ENCODE data around the gene OR2G3. TPM values are rescaled to one million over a fixed set of nuclear protein-coding genes. Genes with fewer than 3 reads are reported as not detected.

OR2G3 gene
- total RNA-seq, 1 donor, result not detected

GRCh38 chr1:247639381-247639981, 34.1 kb downstream of the OR2G3 start:
- peak; percentile 10 for DNase-seq (ENCODE audit: low read depth)
- TF ChIP-seq CTCF (IDR thresholded peaks at IDR 0.05; ENCODE audit: insufficient read depth, low read depth, low read length), result no peak
- H3K4me3 ChIP-seq (ENCODE audit: low read depth, low read length), result peak overlapping the region; percentile 3

- DNase-seq (ENCODE audit: low read depth), result no peak
- no peak overlapping the region for H3K4me3 ChIP-seq (ENCODE audit: low read depth, low read length)
- TF ChIP-seq CTCF (IDR thresholded peaks at IDR 0.05; ENCODE audit: insufficient read depth, low read depth, low read length), result no peak
Observed at GRCh38 chr1:247642742-247643141, 37.4 kb downstream of the OR2G3 start.

- no peak for TF ChIP-seq CTCF (IDR thresholded peaks at IDR 0.05; ENCODE audit: insufficient read depth, low read depth, low read length)
- no peak overlapping the region for H3K4me3 ChIP-seq (ENCODE audit: low read depth, low read length)
- DNase-seq (ENCODE audit: low read depth), result no peak
Observed at GRCh38 chr1:247646867-247647266, 41.5 kb downstream of the OR2G3 start.

GRCh38 chr1:247647864-247648263, 42.5 kb downstream of the OR2G3 start:
- no peak for TF ChIP-seq CTCF (IDR thresholded peaks at IDR 0.05; ENCODE audit: insufficient read depth, low read depth, low read length)
- DNase-seq (ENCODE audit: low read depth), result no peak

GRCh38 chr1:247653040-247653439, 47.7 kb downstream of the OR2G3 start:
- TF ChIP-seq CTCF (IDR thresholded peaks at IDR 0.05; ENCODE audit: insufficient read depth, low read depth, low read length), result no peak
- DNase-seq (ENCODE audit: low read depth), result no peak
- H3K4me3 ChIP-seq (ENCODE audit: low read depth, low read length), result no peak overlapping the region

More at GRCh38 chr1:247647864-247648263, 42.5 kb downstream of the OR2G3 start:
- H3K4me3 ChIP-seq (ENCODE audit: low read depth, low read length), result no peak overlapping the region

Small RNA genes within 50 kb of the gene (small RNA-seq; reads per million reads assigned to genes)
- not detected for gene RF00026

Other genes with a start within 250 kb of the OR2G3 start
- 0.43 and 0.97 TPM in 2 replicates for gene NLRP3, start 189.4 kb upstream of the OR2G3 start, total RNA-seq
- not detected in 2 replicates for gene OR2B11, start 147.5 kb upstream of the OR2G3 start, total RNA-seq
- not detected in 2 replicates for gene OR2C3, start 69.1 kb upstream of the OR2G3 start, total RNA-seq
- not detected in 2 replicates for gene GCSAML, start 56.5 kb upstream of the OR2G3 start, total RNA-seq
- gene OR2G2, start 17.2 kb upstream of the OR2G3 start, total RNA-seq, result not detected in 2 replicates
- not detected in 2 replicates for gene OR13G1, start 74.2 kb downstream of the OR2G3 start, total RNA-seq
- not detected in 2 replicates for gene OR6F1, start 111.1 kb downstream of the OR2G3 start, total RNA-seq
- gene OR14K1, start 133.0 kb downstream of the OR2G3 start, total RNA-seq, result not detected in 2 replicates
- not detected in 2 replicates for gene OR14A2, start 142.6 kb downstream of the OR2G3 start, total RNA-seq
- not detected in 2 replicates for gene OR1C1, start 155.0 kb downstream of the OR2G3 start, total RNA-seq
- gene OR14A16, start 218.5 kb downstream of the OR2G3 start, total RNA-seq, result not detected in 2 replicates
- not detected in 2 replicates for gene OR11L1, start 236.3 kb downstream of the OR2G3 start, total RNA-seq